Measurements from ENCODE around the gene NLRP11.

DNA sequence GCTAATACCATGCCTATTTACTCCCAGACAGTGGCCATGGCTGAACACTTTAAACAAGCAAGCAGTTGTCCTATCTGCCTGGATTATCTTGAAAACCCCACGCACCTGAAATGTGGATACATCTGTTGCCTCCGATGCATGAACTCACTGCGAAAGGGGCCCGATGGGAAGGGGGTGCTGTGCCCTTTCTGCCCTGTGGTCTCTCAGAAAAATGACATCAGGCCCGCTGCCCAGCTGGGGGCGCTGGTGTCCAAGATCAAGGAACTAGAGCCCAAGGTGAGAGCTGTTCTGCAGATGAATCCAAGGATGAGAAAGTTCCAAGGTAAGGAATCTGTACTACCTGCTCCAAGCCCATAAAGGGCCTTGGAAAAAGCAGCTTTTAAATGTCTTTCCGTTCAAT, 54.3 kb downstream of the NLRP11 start:
- TF ChIP-seq, protein P1, sequence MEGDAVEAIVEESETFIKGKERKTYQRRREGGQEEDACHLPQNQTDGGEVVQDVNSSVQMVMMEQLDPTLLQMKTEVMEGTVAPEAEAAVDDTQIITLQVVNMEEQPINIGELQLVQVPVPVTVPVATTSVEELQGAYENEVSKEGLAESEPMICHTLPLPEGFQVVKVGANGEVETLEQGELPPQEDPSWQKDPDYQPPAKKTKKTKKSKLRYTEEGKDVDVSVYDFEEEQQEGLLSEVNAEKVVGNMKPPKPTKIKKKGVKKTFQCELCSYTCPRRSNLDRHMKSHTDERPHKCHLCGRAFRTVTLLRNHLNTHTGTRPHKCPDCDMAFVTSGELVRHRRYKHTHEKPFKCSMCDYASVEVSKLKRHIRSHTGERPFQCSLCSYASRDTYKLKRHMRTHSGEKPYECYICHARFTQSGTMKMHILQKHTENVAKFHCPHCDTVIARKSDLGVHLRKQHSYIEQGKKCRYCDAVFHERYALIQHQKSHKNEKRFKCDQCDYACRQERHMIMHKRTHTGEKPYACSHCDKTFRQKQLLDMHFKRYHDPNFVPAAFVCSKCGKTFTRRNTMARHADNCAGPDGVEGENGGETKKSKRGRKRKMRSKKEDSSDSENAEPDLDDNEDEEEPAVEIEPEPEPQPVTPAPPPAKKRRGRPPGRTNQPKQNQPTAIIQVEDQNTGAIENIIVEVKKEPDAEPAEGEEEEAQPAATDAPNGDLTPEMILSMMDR (IDR thresholded peaks at IDR 0.05), result no peak
- TF ChIP-seq POLR2AphosphoS5 (IDR thresholded peaks at IDR 0.05), result no peak
- no peak for TF ChIP-seq EP300 (IDR thresholded peaks at IDR 0.05)
